ENCODE results near the gene TSPYL1. TPM values are rescaled to one million over a fixed set of nuclear protein-coding genes. Genes with fewer than 3 reads are reported as not detected.

TSPYL1 gene
- total RNA-seq, 1 experiment from 2014 or later = 35.1 TPM

GRCh38 chr6:116271149-116271708 is 8.5 kb downstream of the TSPYL1 start:
- ATAC-seq = no peak
- intact Hi-C loops (cut with micrococcal nuclease) = no loop called here

GRCh38 chr6:116268589-116269293 is 11.0 kb downstream of the TSPYL1 start:
- intact Hi-C loops (cut with micrococcal nuclease) = loop anchor here (5.0 kb wide), 1 partner anchor 264 kb away; no protein-coding TSS in a partner anchor
- Histone ChIP-seq H3K79me2 (ENCODE audit: low read length) (0 out of 2 replicates have a peak, but pooled peaks cover 4% of the 10 kb centered on the region), H2AFZ (ENCODE audit: low read length) (no peak overlapping the region), H3K27ac (ENCODE audit: low read length) (no peak overlapping the region), H3K9ac (ENCODE audit: low read length) (no peak overlapping the region), H4K20me1 (ENCODE audit: low read length) (no peaks in the 10 kb centered on the region), H3K27me3 (ENCODE audit: low read length) (no peaks in the 10 kb centered on the region), H3K4me1 (ENCODE audit: insufficient read depth, low read length) (peaks cover 13% of the 10 kb centered on the region), H3K4me2 (ENCODE audit: low read length) (no peak overlapping the region), H3K9me2 (replicated peaks; ENCODE audit: low read length) (no peaks in the 10 kb centered on the region), H3K9me3 (ENCODE audit: low read length) (no peaks in the 10 kb centered on the region), H3K36me3 (ENCODE audit: low read depth, low read length) (peaks cover 5% of the 10 kb centered on the region; the same call in 1 of the 2 replicates), H3F3A (ENCODE audit: low read length, unreplicated experiment) (no peaks in the 10 kb centered on the region), H3K4me3 (ENCODE audit: low read length) (no peak overlapping the region)
- peak; percentile 85 for DNase-seq
- no peak for TF ChIP-seq EZH2phosphoT487 (IDR thresholded peaks at IDR 0.05; ENCODE audit: borderline replicate concordance, low read length)
- TF ChIP-seq, protein P1, sequence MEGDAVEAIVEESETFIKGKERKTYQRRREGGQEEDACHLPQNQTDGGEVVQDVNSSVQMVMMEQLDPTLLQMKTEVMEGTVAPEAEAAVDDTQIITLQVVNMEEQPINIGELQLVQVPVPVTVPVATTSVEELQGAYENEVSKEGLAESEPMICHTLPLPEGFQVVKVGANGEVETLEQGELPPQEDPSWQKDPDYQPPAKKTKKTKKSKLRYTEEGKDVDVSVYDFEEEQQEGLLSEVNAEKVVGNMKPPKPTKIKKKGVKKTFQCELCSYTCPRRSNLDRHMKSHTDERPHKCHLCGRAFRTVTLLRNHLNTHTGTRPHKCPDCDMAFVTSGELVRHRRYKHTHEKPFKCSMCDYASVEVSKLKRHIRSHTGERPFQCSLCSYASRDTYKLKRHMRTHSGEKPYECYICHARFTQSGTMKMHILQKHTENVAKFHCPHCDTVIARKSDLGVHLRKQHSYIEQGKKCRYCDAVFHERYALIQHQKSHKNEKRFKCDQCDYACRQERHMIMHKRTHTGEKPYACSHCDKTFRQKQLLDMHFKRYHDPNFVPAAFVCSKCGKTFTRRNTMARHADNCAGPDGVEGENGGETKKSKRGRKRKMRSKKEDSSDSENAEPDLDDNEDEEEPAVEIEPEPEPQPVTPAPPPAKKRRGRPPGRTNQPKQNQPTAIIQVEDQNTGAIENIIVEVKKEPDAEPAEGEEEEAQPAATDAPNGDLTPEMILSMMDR (conservative IDR thresholded peaks at IDR 0.05; ENCODE audit: low read depth, low read length) = peak; percentile 88
- no TSS peak for BruUV-seq (replicated peaks)
- ATAC-seq = peak; percentile 51
- ChIA-PET POLR2A (ENCODE audit: unreplicated experiment) (interaction anchor here (0.6 kb wide), 1 partner anchor 13 kb away, joined by 4 read pairs; no protein-coding TSS in a partner anchor), CTCF (interaction anchor here (0.6 to 1.2 kb wide), 10 partner anchors 8 to 293 kb away, joined by 3 to 7 read pairs (median 4); partner anchors contain the start of genes CALHM4, DSE and FRK)

More at GRCh38 chr6:116271149-116271708, 8.5 kb downstream of the TSPYL1 start:
- no peak overlapping the region for H3K4me2 ChIP-seq (ENCODE audit: low read length)
- H3F3A ChIP-seq (ENCODE audit: low read length, unreplicated experiment) = no peaks in the 10 kb centered on the region
- no peaks in the 10 kb centered on the region; the same call in 1 of the 2 replicates for H3K4me1 ChIP-seq (ENCODE audit: insufficient read depth, low read length)
- H3K9me3 ChIP-seq (ENCODE audit: low read length) = no peaks in the 10 kb centered on the region
- H3K27ac ChIP-seq (ENCODE audit: low read length) = no peak overlapping the region
- H3K9me2 ChIP-seq (replicated peaks; ENCODE audit: low read length) = no peaks in the 10 kb centered on the region
- POLR2A ChIA-PET (ENCODE audit: unreplicated experiment) = no interaction called here
- CTCF ChIA-PET = no interaction called here
- H3K79me2 ChIP-seq (ENCODE audit: low read length) = peaks cover 23% of the 10 kb centered on the region
- no peak overlapping the region for H2AFZ ChIP-seq (ENCODE audit: low read length)
- DNase-seq = no peak
- no peaks in the 10 kb centered on the region for H3K27me3 ChIP-seq (ENCODE audit: low read length)
- H3K4me3 ChIP-seq (ENCODE audit: low read length) = no peak overlapping the region
- BruUV-seq (replicated peaks) = no TSS peak
- H3K36me3 ChIP-seq (ENCODE audit: low read depth, low read length) = peaks cover 5% of the 10 kb centered on the region; the same call in 1 of the 2 replicates
- no peak for TF ChIP-seq EZH2phosphoT487 (IDR thresholded peaks at IDR 0.05; ENCODE audit: borderline replicate concordance, low read length)
- TF ChIP-seq, protein P1 (conservative IDR thresholded peaks at IDR 0.05; ENCODE audit: low read depth, low read length) = no peak
- no peak for TF ChIP-seq EZH2 (IDR thresholded peaks at IDR 0.05; ENCODE audit: low read length, unreplicated experiment)
- peaks cover 8% of the 10 kb centered on the region for H4K20me1 ChIP-seq (ENCODE audit: low read length)
- H3K9ac ChIP-seq (ENCODE audit: low read length) = no peak overlapping the region

Measured in PC-3 (cell line).